Epithelial cell of esophagus (primary cell): Measurements from ENCODE around the gene WDR7.

ENCODE experiments used
- DNase-seq: peaks from one replicate; pipeline ENCODE4 v3.0.0; 2010; ENCODE audit warnings: low read depth
- H3K4me3 ChIP-seq: 2 replicates; pipeline ENCODE4 v1.5.1; 2011; ENCODE audit warnings: mild to moderate bottlenecking, low read length, control low read depth
- CTCF ChIP-seq: IDR thresholded peaks from 2 replicates; pipeline ENCODE4 v1.5.1; 2011; ENCODE audit warnings: low read depth, mild to moderate bottlenecking, low read length, control low read depth, inconsistent platforms; ENCODE audit not compliant: insufficient read depth; ENCODE audit errors: missing control alignments

Gene WDR7

GRCh38 chr18:56997200-56997599 lies 346.0 kb downstream of the WDR7 start:
- no peak overlapping the region for H3K4me3 ChIP-seq
- no peak for DNase-seq
- TF ChIP-seq CTCF = no peak

GRCh38 chr18:56999823-57000222 lies 348.7 kb downstream of the WDR7 start:
- no peak for DNase-seq
- no peak for TF ChIP-seq CTCF
- no peak overlapping the region for H3K4me3 ChIP-seq

GRCh38 chr18:57002627-57003026 lies 351.5 kb downstream of the WDR7 start:
- TF ChIP-seq CTCF = no peak
- H3K4me3 ChIP-seq = no peak overlapping the region
- no peak for DNase-seq

- DNase-seq = no peak
- H3K4me3 ChIP-seq = no peak overlapping the region
- no peak for TF ChIP-seq CTCF
Measured at GRCh38 chr18:57003342-57003741, 352.2 kb downstream of the WDR7 start.

GRCh38 chr18:57004366-57005121 lies 353.4 kb downstream of the WDR7 start:
- H3K4me3 ChIP-seq = no peak overlapping the region
- TF ChIP-seq CTCF = no peak
- peak; percentile 74 for DNase-seq

- no peak for DNase-seq
- no peak overlapping the region for H3K4me3 ChIP-seq
- no peak for TF ChIP-seq CTCF
Measured at GRCh38 chr18:57008001-57008686, 357.0 kb downstream of the WDR7 start.
